HG02610 (cell line): ENCODE measurements around the gene DGKD.

Experiments
- ATAC-seq: cut with Tn5 transposase; IDR thresholded peaks from one replicate; pipeline ENCODE4 v1.9.1; 2021; ENCODE audit warnings: mild to moderate bottlenecking, moderate library complexity; ENCODE audit not compliant: unreplicated experiment

Gene DGKD

DNA sequence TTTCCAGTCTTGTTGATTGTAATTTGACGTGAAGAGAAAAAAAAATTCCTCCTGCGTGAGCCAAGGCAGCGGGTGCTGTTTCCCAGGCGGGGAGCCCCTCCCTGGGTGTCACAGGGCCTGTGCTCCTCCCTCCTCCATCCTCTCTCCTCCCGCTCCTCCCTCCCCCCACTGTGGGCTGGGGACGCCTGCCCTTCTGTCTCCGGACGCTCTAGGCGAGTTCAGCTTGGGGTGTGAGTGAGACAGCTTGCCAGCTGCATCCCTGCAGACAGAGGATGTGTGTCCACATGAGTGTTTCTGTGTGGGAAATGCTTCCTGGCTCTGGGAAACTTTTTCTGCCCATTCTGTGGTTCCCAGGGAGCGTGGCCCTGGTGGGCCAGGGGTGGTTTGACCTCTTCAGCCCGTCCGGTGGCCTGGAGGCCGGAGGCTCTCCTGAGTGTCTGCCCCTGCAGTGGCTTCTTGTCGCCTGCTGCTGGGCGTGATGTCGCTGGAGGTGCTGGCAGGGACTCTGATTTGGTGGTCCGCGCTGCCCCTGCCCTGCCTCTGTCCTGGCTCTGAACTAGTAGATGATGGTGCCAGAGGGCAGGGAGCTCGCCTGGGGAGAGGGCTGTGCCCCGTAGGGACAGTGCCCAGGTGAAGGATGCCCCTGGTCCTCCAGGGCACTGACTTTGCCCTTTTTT is 115.9 kb downstream of the DGKD start:
- ATAC-seq = no peak

DNA sequence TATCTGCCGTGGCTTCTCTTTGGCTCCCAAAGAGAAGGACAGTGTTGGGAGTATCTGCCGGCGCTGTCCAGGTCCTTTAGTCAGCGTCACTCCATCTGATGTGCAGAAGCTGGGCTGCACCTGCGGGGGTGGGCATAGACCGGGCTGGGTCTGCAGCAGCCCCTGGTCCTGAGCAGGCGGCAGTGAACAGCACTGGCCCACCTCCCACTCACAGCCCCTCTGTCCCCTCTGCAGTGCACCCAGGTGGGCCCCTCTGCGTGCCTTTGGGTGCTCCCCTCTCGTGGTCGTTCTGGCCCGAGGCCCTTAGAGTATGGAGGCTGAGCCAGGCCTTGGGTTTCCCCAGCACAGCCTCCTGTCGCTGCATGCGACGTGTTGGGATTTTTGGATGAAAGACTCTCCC is 116.5 kb downstream of the DGKD start:
- ATAC-seq = no peak

DNA sequence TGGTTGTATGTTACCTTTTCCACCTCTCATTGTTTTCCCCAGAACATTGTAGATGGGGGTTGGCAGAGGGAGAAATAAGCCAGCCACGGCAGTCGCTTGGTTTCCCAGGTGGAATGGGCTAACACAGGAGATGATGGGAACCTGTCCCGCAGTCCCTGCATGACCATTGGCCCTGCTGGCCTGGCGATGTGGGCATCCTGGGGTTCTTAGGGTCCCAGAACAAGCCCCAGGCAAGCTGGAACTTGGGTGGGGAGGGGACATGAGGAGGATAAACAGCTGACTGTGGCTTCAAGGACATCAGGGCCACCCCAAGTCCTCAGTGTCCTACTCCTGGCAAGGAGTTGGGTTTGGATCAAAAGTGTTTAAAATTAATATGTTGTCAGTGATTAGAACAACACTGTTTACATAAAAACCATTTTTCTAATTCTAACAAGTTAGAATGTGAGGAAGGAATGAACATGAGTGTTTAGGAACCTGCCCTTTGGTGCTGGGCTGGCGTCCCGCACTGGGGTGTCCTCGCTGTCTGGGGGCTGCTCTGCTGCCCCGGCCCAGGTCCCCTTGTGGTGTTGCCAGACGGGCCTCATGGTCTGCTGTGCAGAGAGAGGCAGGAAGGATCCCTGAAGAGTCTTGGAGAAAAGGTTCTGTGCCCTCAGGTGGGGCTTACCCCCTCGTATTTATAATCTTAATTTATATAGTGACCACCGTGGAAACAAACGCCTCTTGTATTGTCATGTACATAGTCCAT is 117.2 kb downstream of the DGKD start:
- ATAC-seq = no peak

DNA sequence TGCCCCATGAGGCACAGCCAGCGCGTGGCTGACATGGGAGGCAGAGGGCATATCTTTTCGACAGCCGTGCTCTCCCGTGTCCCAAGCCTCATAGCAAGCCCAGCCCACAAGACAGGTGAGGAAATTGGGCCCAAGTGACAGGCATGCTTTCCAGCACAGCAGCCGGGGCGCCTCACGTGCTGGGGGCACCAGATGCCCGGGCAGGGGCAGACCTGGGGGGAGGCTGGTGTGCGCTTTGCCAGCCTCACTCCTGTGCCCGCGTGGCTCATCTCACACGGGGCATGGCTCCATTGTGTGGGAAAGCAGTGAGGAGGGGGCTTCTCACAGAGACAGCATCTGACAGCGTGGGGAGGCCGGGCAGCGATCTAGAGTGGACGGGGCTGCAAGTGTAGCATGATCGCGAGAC is 119.1 kb downstream of the DGKD start:
- ATAC-seq = no peak

DNA sequence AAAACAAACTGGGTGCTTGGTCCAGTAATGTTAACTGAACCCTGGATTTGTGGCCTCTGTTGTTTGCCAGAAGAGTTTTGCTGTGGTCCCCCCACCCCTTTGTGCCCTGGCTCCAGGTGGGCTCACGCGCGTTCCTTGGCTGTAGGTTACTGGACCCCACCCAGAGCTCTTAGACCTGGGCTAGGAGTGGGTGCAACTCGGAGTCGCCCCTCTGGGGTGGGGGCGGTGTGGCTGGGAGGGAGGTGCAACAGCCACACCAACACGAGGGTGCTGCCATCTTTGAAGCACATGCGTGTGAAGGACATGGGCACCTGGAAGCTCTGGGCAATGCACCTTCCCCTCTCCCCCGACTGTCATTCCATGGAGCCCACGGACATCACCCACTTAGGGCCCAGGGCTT is 119.6 kb downstream of the DGKD start:
- ATAC-seq = no peak

DNA sequence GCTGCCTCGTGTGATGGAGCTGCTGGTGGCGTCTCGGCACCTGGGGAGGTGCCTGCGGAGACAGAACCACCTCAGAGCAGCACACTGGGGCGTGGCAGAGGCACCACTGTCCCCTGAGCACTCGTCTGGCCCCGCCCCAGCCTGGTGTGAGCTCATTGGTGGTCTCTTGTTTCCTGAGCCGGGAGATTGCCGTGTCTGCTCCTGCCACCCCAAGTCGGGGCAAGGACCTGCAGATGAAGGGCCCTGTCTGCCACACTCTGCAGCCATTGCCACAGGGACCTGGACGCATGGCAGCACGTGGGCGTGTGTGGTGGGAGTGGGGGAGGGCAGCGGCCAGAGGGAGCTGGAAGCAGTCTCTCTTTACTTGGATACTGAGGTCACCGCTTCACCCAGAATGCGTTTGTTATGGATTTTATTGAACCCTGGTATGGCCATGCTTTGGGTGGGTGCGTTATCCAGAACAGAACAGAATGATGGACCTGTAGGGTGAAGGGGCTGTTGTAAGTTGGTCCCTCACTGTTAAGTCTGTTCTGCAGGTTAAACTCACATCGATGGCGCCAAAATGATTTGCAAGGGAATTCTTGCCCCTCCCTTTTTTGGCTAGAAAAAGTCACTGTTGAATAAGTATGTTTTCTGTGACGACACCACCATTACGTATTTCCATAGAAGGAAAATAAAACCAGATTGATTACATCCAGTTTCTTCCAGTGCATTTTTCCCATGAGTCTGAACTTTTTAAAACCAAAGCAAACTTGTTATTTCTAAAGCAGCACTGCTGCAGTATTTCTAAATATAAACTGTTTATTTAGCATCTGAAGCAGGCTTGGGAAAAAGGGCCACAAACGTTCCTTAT is 120.2 kb downstream of the DGKD start:
- ATAC-seq = no peak

DNA sequence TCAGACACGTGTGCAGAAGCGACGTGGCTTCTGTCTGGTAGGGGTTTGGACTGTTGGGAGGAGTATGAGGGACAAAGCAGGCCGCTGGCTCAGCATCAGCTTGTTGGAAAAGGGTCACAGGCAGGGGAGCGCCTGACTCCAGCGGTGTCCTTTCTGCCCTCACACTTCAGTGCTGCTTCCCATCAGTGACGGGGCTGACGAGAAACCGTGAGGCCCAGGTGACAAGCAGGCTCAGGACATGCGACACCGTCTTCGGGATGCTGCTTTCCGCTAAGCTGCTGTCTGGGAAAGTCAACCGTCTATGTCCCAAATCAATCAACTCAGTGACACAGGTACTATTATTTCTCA is 121.7 kb downstream of the DGKD start:
- no peak for ATAC-seq

DNA sequence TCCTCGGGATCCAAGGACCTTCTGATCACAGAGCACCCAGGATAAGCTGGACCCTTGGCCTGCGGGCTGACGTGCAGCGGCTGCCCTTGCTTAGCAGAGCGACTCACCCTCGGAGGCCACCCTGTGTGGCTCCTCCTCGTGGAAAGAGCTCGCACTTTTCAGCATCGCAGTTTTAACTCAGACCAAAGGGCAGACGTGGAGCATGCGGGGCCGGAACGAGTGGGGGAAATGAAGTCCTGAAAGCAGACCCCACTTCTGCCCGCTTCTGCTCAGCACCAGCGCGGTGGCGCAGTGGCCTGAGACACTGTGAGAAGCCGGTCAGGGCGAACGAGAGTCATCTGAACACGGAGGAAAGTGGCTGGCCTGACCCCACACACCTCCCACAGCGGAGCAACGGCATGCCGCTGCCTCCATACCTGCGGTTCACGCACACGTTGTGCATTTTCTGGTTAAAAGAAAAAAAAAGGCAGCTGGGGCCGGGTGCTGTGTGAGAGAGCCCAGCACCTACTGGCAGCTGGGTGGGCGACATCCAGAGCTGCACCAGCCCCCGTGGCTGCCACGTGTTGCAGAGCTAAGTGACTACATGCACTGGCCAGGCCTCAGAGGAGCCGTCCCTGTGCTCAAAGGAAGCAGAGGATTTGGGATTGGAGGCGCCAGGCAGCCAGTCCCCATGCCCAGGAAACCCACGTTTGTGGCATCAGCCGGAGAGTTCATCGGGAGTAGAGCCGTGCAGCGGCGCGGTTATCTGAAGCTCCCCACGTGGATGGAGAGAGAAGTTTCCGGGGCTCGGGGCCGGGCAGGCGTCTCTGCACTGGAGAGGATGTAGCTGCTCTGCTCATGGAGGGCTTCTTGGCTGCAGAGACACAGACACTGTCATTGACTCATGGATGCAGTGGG is 122.6 kb downstream of the DGKD start:
- ATAC-seq = no peak

DNA sequence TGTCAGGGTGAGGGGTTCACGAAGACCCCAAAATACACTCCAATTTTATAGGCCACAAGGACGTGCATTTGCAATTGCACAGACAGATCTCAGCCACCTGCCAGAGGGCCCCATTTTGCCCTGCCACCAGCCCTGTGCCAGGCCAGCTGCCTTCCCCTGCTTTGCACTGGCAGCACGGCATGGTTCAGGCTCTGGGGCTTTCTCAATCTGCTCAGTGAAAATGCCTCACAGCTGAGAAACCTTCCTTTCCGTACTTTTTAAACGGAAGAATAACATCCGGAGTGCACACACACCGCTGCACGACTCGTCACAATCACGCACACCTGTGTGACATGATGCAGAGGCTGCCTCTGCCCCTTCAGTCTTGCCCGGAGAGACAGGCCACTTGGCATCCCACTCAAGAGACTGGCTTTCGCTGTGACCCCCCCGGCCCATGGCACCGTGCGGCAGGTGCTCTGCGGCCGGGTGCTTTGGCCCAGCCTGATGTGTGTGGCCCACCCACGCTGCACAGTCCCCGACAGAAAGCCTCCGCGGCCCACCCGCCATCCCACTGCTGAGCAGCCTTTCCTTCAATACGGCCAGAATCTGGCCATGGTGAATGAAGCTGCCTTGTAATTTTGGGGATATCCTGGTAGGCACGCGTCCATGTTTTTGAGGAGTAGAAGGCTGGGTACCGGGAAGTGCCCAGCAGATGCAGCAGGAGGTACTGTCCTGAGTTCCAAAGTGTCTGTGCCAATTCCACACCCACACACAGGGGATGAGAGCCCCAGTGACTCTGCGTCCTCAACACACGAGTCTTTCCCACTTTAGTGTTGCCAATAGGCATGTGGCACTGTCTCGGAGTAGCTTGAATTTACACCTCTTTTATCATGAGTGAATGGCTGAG is 123.5 kb downstream of the DGKD start:
- ATAC-seq = no peak

DNA sequence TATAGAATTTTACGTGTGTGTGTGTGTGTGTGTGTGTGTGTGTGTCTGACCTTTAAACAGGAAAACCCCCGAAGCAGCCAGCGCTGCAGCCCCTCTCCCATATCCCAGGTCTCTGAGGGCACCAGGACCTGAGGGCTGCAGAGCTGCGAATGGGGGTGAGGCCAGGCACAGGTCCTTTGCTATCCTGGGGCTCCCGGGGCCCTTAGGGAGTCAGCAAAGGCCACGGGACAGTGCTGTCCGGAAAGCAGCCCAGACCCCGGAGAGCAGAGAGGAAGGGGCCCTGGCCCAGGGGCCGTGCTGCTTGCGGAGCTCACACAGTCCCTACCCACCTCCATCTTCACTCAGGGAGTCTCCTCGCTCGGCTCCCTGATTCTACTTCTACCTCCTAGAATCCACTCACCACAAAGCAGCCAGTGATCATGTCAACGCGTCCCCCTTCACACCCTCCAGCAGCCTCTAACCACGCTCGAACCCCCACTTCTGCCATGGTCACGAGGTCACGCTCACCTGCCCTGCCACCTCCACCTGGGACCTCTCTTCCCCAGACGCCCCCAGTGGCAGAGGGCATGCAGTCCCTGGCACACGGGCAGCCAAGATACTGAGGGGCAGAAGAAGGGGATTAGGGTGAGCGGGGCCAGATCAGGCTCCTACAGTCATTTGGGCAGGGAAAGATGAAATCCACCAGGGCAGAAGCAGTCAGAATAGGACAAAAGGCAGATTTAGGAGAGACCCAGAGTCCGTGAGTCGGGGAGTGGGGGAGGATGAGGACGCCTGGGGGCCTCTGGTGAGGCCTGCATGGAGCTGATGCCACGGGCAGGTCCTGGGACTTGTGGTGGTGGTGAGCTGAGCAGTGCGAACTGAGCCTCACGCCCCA is 125.6 kb downstream of the DGKD start:
- ATAC-seq = no peak

DNA sequence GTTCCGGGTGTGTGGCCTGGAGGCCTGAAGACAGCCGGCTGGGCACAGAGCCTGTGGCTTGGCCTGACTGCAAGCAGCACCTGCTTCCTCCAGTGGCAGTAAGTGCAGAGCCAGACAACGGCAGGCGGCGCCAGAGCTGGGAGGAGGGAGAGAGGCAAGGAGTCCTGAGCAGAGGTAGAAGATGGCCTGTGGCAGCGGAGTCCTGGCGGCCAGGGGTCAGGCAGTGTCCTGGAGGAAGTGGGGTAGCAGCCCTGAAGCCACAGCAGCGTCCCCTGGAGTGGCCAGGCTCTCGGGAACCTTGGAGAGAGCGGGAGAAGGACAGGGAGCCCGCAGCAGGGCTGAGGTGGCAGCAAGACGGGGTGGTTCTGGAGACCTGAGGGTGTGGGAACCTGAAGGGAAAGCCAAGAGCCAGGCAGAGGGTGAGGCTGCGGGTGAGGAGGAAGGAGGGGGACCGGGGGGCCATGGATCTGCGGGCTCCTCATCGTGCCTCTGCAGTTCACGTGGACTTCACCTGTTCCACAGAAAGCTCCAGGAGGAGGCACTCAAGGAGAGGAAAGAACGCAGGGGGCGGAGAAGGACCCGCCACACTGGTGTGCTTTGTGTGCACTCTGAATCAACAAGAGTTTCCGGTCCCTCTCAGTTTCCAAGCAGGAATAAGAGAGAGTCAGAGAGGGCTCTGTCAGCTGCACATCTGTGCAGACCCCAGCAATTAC is 126.4 kb downstream of the DGKD start:
- ATAC-seq = no peak

DNA sequence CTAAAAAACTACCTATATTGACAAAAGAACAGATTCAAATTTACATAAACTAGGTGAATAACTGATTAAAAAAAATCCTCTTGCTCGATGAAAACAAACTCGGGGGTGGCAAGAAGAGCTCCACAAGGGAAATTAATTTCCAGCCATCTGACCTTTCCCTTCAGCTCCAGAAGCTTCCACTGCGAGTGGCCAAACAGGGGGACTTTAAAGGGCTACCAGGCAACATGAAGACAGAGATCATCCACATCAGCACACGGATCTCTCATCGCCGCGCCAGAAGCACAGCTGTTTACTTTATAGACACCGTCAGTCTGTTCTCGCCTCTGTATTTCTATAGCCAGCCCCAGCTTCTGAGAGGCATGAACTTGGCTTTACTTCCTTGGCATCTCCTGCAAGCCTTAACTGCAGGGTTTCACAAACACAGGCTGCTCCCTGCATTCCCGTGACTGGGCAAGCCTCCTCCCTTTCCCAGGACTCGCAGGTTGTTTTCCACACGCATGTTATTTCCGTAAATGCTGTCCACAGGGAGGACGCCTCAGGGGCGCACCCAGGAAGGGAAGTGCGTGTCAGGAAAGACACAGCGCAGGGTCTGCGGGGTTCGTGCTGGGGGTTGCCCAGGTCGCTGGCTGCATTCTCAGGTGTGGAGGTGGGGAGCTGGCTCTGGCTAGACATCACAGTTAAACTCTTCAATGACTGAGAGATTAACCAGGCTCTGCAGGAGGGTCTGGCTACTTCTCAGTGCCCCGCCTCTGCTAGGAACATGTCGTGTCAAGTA is 127.3 kb downstream of the DGKD start:
- no peak for ATAC-seq

DNA sequence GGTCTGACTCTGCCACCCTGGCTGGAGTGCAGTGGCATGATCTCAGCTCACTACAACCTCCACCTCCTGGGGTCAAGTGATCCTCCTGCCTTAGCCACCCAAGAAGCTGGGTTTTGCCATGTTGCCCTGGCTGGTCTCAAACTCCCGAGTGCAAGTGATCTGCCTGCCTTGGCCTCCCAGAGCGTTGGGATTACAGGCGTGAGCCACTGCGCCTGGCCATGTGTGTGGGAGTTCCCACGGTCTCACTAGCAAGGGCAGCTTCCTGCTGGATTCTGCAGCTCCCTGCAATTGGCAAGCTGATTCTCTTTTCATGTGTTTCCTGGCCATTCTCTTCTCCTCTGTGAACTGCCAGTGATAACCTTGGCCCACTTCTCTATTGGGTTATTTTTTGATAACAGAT is 128.3 kb downstream of the DGKD start:
- no peak for ATAC-seq

DNA sequence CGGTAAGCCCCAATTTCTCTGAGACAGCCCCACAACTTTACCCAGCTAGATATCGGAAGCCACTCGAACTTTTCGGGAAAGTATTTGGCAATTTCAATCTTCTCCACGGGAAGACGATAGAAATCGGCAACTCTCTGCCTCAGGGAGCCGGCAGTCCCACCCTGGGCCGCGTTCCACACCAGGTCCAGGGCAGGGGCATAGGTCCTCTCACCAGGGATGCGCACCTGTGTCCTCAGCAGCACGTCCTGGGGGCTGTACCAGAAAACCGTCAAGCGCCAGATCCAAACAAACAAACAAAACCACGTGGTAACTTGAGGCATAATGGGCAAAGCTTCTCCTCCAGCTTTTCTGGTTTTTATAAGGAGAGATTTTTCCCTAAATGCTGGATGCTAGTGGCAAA is 131.4 kb downstream of the DGKD start:
- no peak for ATAC-seq

DNA sequence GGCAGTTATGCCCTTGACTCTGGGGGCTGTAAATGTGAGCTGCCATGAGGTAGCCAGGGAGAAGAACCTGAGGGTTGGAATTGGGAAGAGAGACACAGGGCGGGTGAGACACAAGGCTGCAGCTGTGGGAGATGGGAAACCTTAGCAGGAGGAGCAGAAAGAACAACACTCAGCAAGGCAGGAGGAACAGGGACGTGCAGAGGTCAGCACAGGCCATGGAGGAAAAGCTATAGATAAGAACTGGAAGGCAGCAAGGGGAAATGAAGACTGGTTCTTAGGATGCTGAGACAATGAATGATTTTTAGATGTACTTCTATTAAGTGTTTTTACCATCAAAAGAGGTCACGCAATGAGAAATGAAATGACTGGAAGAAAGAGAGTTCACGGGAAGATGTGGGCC is 132.1 kb downstream of the DGKD start:
- ATAC-seq = no peak

DNA sequence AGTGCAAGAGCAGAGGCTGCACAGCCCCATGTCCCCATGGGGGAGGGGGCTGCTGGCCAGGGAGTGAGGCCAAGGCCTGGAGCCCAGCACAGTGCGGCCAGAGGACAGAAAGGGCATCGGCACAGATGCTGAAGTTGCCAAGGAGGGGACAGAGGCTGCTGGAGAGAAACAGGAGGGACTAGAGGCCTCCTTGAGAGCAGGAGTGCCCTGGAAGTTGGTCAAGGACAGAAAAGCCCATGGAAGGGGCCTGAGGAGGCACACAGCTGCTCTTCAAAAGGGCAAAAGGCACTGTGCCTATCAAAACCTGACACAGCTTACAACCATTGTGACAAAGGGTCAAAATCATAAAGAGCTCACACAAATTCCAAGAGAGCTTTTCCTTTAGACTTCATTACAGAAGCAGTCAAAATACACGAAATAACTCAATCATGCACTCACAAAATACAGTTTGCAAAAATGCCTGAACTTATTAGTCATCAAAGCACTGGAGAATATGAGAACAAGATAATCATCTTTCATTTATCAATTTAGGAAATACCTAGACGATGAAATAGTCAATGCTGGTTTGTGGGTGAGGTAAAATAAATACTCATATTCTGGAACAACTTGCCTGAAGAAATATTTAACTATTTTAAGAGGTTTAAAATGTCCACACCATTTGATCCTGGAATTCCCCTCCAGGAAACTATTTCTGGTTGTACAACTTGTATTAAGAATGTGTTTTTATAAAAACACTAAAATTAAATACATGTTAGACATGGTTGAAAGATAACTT is 132.7 kb downstream of the DGKD start:
- no peak for ATAC-seq
